HG02798 (cell line): Measurements from ENCODE around the gene HCFC2.
A peak's percentile ranks its signal among the peaks of the same experiment; 100 is the strongest.

ENCODE experiments used
- ATAC-seq: cut with Tn5 transposase; IDR thresholded peaks from one replicate; pipeline ENCODE4 v1.9.1; 2021; ENCODE audit warnings: mild to moderate bottlenecking; ENCODE audit not compliant: unreplicated experiment, poor library complexity

Gene HCFC2

DNA sequence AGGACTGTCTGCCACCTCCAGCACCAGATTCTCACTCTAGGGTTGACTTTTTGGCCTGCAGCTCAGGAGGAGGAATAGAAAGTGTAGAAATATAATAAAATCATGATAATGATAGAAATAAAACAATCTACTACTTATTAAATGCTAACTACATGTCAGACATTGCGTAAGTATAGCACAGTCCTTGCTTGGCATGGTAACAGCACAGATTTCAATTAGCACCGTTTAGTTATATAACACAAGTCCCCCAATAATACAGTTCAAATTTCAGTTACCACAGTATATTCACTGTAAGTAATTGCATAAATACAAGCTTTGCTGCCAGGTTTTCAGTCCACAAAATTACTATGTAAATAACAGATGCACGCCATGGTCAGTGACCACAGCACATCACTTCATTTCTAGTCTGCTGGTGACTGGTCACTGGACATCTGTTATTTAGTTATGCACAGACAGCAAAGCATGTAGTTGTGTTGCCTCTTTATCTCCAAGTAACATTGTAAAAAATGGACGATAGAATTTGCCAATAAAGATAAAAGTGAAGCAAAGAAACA is 7.8 kb upstream of the HCFC2 start:
- ATAC-seq, result no peak

- ATAC-seq, result no peak
Measured at GRCh38 chr12:104057771-104058197, 6.5 kb upstream of the HCFC2 start.

GRCh38 chr12:104058802-104059201 is 5.5 kb upstream of the HCFC2 start:
- ATAC-seq, result no peak

DNA sequence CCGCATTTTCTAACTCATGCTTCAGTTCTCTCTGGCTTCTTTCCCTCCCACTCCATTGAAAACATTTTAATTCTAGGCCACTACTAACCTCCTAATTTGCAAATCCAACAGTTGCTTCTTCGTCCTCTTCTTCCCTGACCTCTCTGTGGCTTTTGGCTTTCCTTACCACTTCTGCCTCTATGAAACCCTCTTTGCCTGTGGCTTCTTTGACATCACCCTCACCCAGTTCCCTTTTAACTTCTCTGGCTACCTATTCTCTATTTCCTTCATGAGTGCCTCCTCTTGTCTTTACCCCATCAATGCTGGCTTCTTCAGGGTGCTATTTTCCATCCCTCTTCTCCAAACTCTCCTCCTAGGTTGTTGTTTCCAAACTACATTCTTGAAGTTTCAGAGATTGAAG is 4.4 kb upstream of the HCFC2 start:
- no peak for ATAC-seq

DNA sequence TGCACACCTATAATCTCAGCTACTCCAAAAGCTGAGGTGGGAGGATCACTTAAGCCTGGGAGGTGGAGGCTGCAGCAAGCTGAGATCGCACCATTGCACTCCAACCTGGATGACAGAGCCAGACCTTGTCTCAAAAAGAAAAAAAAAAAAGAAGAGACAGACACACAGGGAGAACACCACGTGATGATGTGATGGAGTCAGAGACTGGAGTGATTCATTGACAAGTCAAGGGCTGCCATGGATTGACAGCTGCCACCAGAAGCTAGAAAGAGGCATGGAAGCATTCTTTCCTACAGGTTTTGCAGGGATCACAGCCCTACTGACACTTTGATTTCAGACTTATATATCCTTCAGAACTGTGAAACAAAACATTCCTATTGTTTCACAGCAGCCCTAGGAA is 3.5 kb upstream of the HCFC2 start:
- no peak for ATAC-seq

- peak; percentile 30 for ATAC-seq
Measured at GRCh38 chr12:104063712-104064030, 660 bp upstream of the HCFC2 start.

GRCh38 chr12:104064842-104065427 is 604 bp downstream of the HCFC2 start:
- no peak for ATAC-seq

GRCh38 chr12:104072099-104072498 is 7.8 kb downstream of the HCFC2 start:
- no peak for ATAC-seq

GRCh38 chr12:104073699-104074098 is 9.4 kb downstream of the HCFC2 start:
- no peak for ATAC-seq

DNA sequence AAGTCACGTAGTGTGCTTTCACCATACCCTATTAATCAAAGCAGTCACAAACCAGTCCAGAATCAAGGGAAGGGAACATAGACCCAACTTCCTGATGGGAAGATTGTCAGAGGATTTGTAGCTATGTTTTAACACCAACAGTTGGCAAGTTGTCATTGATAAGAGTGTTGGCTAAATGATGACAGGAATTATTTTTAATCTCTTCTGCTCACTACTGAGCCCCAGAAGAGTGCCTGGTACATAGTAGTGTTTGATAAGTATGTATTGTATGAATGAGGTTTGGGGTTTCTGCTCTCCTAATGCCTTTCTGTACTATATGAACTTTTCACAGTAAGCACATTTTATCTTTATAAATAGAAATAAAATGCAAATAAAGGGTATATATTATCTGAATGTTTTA is 14.7 kb downstream of the HCFC2 start:
- no peak for ATAC-seq

GRCh38 chr12:104080764-104081163 is 16.4 kb downstream of the HCFC2 start:
- no peak for ATAC-seq

- peak; percentile 87 for ATAC-seq
Measured at GRCh38 chr12:104083769-104084475, 19.6 kb downstream of the HCFC2 start.

GRCh38 chr12:104090685-104091084 is 26.4 kb downstream of the HCFC2 start:
- no peak for ATAC-seq

DNA sequence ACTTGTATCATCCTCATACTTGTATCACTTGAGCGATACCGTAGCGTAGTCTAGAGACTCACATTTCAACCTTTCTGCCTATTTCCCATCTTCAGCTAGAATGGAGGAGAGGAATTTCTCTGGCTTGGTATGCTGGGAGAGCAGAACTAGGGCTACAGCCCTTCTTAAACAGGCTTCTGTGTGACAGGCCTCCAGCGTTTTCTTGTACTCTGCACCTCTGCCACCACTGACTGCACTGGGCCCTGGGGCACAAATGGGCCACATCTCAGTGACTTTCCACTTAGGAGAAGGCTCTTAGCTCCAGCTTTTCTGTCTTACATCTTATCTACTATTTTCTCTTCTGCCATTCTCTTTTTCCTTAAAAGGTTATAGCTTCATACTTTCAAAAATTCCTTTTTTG is 26.8 kb downstream of the HCFC2 start:
- ATAC-seq, result no peak

GRCh38 chr12:104094284-104094683 is 30.0 kb downstream of the HCFC2 start:
- ATAC-seq, result no peak

DNA sequence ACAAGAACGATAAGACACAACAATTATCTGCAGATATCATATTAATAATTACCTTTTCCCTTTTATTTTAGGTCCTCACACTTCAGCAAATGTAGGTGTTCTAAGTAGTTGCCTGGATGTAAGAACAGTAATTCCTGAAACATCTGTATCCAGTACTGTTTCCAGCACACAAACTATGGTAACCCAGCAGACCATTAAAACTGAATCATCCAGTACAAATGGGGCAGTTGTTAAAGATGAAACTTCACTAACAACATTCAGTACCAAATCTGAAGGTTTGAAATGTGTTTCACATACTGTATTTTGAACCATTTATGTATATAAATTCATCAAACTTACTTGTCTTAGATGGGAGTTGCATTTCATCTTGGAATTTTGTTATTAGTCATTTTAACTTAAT is 31.0 kb downstream of the HCFC2 start:
- ATAC-seq, result no peak

DNA sequence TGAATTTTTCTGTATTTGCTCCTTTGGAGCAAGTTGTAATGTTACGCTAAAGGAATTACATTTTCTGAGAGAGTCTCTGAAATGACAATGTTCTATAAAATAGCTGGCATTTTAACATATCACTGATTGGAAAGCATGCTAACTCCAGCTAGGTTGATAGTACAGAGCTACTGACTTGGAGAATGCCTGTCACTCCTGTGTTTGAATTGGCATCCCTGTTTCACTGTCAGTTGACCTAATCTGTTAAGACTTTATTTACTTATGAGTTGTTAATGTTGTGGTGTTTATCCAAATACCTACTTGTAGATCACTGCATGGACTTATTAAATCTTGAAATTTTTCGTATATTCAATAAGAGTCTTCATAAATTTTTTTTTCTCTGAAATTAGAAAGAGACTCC is 33.6 kb downstream of the HCFC2 start:
- ATAC-seq, result no peak

GRCh38 chr12:104105461-104105860 is 41.1 kb downstream of the HCFC2 start:
- ATAC-seq, result no peak

- no peak for ATAC-seq
Measured at GRCh38 chr12:104106965-104107364, 42.6 kb downstream of the HCFC2 start.

GRCh38 chr12:104108755-104109445 is 44.6 kb downstream of the HCFC2 start:
- ATAC-seq, result peak; percentile 60

- ATAC-seq, result no peak
Measured at GRCh38 chr12:104109446-104110271, 45.3 kb downstream of the HCFC2 start.
